MG63 (cell line): Measurements from ENCODE around the gene LILRA2. TPM values are rescaled to one million over a fixed set of nuclear protein-coding genes. Genes with fewer than 3 reads are reported as not detected.
"Not testable (repeated sequence)": the region's sequence is repeated elsewhere in the genome, so short reads cannot be mapped to it uniquely, and the experiment has no call there.

ENCODE experiments used
- DNase-seq: peaks from one replicate; pipeline ENCODE4 v3.0.0-alpha.2; 2020
- H3K27me3 ChIP-seq: fragments of 250-450 bp; sonication (Bioruptor Pico); 2 replicates; pipeline ENCODE4 v1.5.1; 2020; ENCODE audit warnings: mild to moderate bottlenecking, moderate library complexity
- H3K36me3 ChIP-seq: fragments of 250-450 bp; sonication (Bioruptor Pico); 2 replicates; pipeline ENCODE4 v1.5.1; 2020; ENCODE audit warnings: mild to moderate bottlenecking, moderate library complexity
- H3K4me3 ChIP-seq: fragments of 250-450 bp; sonication (Bioruptor Pico); 2 replicates; pipeline ENCODE4 v1.5.1; 2020; ENCODE audit warnings: mild to moderate bottlenecking, moderate library complexity
- H3K9me3 ChIP-seq: fragments of 250-450 bp; sonication (Bioruptor Pico); 2 replicates; pipeline ENCODE4 v1.5.1; 2020; ENCODE audit warnings: mild to moderate bottlenecking, moderate library complexity
- total RNA-seq: library from RNA; depleted of rRNA; stranded (reverse); fragments of >200 nt; shearing (Covaris generic); gene quantifications from 2 replicates; pipeline ENCODE4 v1.2.3, GENCODE V29; 2014; ENCODE audit warnings: low replicate concordance

LILRA2 gene
- total RNA-seq, 1 experiment from 2014 or later = not detected

DNA sequence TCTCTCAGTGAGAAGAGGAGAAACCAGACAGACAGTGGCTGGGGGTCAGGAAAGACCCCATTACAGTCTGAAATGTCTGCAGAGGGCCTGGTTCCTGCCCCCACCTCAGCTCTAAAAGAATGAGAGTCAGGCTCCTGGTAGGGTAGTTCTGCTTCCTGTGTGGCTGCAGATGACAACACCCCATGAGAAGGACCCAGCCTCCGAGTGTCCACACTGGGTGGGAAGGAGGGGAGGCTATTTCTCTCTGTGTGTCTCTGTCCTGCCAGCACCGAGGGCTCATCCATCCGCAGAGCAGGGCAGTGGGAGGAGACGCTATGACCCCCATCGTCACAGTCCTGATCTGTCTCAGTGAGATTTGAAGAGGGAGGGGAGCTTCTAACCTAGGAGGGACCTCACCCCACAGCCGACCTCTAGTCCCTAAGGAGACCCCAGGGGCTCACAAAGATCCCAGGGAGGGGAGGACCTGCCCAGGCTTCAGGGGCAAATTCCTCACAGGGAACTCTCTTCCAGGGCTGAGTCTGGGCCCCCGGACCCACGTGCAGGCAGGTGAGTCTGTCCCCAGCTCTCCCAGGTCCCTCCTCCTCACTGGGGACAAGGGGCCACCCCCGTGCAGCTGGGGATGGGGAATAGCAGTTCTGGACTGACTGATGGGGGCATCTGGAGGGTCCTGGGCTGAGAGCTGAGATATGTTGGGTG is 20.5 kb downstream of the LILRA2 start:
- DNase-seq, H3K9me3 ChIP-seq, H3K36me3 ChIP-seq, H3K4me3 ChIP-seq: not testable (repeated sequence)
- H3K27me3 ChIP-seq = peaks cover 54% of the 10 kb centered on the region

GRCh38 chr19:54594737-54595136 is 21.1 kb downstream of the LILRA2 start:
- no peaks in the 10 kb centered on the region for H3K36me3 ChIP-seq
- no peak overlapping the region for H3K4me3 ChIP-seq
- DNase-seq = no peak
- no peaks in the 10 kb centered on the region for H3K9me3 ChIP-seq
- peaks cover 52% of the 10 kb centered on the region for H3K27me3 ChIP-seq

- not testable (repeated sequence) for DNase-seq, H3K9me3 ChIP-seq, H3K4me3 ChIP-seq, H3K36me3 ChIP-seq
- peaks cover 48% of the 10 kb centered on the region for H3K27me3 ChIP-seq
These were observed 22.3 kb downstream of the LILRA2 start for GRCh38 chr19:54595680-54596436.

- DNase-seq = no peak
- Histone ChIP-seq H3K36me3 (no peaks in the 10 kb centered on the region), H3K9me3 (no peaks in the 10 kb centered on the region), H3K27me3 (peaks cover 52% of the 10 kb centered on the region), H3K4me3 (no peak overlapping the region)
These were observed 26.6 kb downstream of the LILRA2 start for GRCh38 chr19:54600212-54600611.

- peaks cover 22% of the 10 kb centered on the region for H3K27me3 ChIP-seq
- no peaks in the 10 kb centered on the region for H3K9me3 ChIP-seq
- H3K36me3 ChIP-seq = no peaks in the 10 kb centered on the region
- no peak for DNase-seq
- no peak overlapping the region for H3K4me3 ChIP-seq
These were observed 32.6 kb downstream of the LILRA2 start for GRCh38 chr19:54606230-54606629.

DNA sequence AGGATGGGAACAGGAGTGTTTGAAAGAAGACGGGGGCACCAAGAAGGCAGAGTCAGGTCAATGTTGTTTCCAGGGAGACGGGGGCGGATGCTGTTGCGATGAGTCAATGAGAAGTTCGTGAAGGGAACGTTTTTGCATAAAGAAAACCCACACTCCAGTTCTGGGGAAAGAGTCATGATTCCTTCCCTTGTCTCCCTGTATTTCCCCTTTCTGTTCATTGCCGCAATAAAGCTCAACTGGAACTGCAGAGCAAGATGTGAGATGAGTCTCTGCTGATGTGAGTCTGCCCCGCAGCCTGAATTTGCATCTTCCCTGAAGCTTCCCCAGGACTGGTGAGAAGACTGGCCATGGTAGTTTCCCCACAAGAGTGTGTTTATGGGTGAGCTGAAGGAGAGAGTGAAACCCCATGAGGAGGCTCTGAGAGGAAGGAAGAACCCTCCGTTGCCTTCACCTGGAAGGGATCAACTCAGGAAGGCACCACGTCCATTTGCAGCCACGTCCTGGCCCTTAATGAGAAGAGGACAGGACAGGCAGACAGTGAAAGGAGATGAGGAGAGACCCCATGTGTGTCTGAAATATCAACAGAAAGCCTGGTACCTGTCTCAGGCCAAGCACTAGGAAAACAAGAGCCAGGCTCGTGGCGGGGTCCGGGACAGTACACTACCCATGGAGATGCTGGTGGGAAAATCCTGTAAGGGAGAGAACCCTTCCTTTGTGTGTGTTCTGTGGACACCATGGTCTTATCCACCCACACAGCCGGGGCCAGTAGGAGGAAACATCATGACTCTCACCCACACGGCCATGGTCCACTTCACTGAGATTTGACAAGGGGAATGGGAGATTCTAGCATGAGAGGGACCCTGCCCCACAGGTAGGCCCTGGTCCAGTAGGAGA is 33.5 kb downstream of the LILRA2 start:
- DNase-seq = no peak
- Histone ChIP-seq H3K4me3 (no peak overlapping the region), H3K9me3 (no peaks in the 10 kb centered on the region), H3K36me3 (no peaks in the 10 kb centered on the region), H3K27me3 (peaks cover 20% of the 10 kb centered on the region)

- Histone ChIP-seq H3K4me3 (no peak overlapping the region), H3K27me3 (peaks cover 16% of the 10 kb centered on the region), H3K9me3 (no peaks in the 10 kb centered on the region), H3K36me3 (no peaks in the 10 kb centered on the region)
- no peak for DNase-seq
These were observed 34.2 kb downstream of the LILRA2 start for GRCh38 chr19:54607785-54608150.

DNA sequence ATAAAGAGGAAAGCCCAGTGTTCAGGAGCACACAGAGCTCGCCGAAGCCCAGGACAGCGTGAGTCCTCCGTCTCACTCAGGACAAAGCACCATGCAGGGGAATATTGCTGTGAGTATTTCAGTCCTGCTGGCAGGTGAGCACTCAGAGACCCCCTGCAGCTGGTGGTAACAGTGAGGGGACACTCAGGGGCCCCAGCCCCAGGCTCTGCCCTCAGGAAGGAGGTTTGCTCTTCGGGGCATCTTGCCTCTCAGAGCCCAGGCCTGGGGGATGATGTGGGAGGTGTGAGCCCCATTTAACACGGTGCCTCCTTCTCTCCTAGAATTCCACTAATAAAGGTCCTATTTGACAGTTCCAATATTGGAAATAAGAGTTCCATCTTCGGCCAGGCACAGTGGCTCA is 34.6 kb downstream of the LILRA2 start:
- H3K4me3 ChIP-seq = no peak overlapping the region
- no peak for DNase-seq
- no peaks in the 10 kb centered on the region for H3K9me3 ChIP-seq
- H3K36me3 ChIP-seq = no peaks in the 10 kb centered on the region
- H3K27me3 ChIP-seq = peaks cover 12% of the 10 kb centered on the region

- Histone ChIP-seq H3K9me3 (no peaks in the 10 kb centered on the region), H3K36me3 (no peaks in the 10 kb centered on the region), H3K4me3 (no peak overlapping the region), H3K27me3 (peaks cover 9% of the 10 kb centered on the region)
- no peak for DNase-seq
These were observed 35.2 kb downstream of the LILRA2 start for GRCh38 chr19:54608792-54609191.

DNA sequence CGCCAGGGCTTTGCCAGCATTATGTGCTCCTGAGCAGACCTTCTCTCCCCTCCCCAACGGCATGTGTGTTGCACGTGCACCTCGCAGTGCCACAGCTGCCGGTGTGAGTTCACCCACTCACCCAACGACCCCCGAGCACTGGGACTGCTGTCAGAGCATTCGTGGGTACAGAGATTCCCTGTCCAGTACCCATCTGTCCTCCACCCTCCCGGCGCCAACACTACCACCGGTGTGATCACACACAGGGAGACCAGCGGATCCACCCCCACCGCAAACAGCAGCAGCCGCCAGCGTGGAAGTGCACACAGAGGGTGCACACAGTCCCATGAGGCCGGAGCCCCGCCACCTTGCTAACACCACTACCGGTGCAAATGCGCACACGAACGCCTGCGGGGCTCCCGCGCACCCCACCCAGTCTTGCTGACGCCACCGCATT is 35.8 kb downstream of the LILRA2 start:
- peaks cover 9% of the 10 kb centered on the region for H3K27me3 ChIP-seq
- no peaks in the 10 kb centered on the region for H3K36me3 ChIP-seq
- no peak for DNase-seq
- no peak overlapping the region for H3K4me3 ChIP-seq
- no peaks in the 10 kb centered on the region for H3K9me3 ChIP-seq

DNA sequence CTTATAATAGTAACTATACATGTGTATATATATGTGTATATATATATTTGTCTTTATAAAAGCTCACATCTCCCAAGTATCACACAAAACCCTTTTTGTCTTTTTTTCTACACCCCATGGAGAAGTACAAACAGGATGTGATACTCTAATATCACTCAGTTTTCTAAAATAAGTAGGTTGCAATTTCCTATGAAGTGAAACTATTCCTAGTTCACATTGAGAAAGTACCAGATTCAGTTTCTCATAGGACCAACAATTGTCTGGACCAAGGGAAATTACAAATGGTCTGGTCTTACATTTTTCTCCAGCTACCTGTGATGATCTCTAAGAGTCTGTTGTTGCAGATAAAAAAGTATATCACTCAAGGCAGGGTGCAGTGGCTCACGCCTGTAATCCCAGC is 38.8 kb downstream of the LILRA2 start:
- H3K4me3 ChIP-seq = no peak overlapping the region
- no peaks in the 10 kb centered on the region for H3K36me3 ChIP-seq
- peaks cover 11% of the 10 kb centered on the region for H3K27me3 ChIP-seq
- no peaks in the 10 kb centered on the region for H3K9me3 ChIP-seq
- no peak for DNase-seq

- H3K27me3 ChIP-seq = peaks cover 13% of the 10 kb centered on the region
- DNase-seq = no peak
- no peaks in the 10 kb centered on the region for H3K9me3 ChIP-seq
- no peak overlapping the region for H3K4me3 ChIP-seq
- H3K36me3 ChIP-seq = no peaks in the 10 kb centered on the region
These were observed 41.1 kb downstream of the LILRA2 start for GRCh38 chr19:54614726-54615125.

GRCh38 chr19:54616057-54616456 is 42.5 kb downstream of the LILRA2 start:
- Histone ChIP-seq H3K4me3 (no peak overlapping the region), H3K9me3 (no peaks in the 10 kb centered on the region), H3K27me3 (peaks cover 24% of the 10 kb centered on the region), H3K36me3 (no peaks in the 10 kb centered on the region)
- no peak for DNase-seq

DNA sequence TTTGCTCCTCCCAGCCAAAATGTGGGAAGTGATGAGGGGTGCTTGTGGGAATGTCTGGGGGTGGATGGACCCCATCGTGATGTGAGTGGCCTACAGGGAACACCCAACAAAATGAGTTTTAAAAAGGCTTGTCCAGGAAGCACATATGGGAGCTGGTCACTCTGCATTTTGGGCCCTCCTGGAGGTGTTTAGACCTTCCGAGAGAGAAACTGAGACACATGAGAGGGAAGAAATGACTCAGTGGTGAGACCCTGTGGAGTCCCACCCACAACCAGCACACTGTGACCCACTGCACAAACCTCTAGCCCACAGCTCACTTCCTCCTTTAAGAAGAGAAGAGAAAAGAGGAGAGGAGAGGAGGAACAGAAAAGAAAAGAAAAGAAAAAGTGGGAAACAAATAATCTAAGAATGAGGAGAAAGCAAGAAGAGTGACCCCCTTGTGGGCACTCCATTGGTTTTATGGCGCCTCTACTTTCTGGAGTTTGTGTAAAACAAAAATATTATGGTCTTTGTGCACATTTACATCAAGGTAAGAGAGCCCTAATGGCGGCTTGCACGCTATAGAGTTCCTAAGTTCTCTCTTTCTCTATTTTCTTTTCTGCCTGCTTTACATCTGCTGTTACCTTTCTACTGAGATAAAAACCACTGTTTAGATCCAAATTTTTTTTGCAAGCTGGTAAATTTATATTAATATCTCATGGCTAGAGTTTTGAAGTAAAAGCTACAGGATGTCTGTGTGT is 43.4 kb downstream of the LILRA2 start:
- Histone ChIP-seq H3K4me3 (no peak overlapping the region), H3K27me3 (peaks cover 30% of the 10 kb centered on the region), H3K36me3 (no peaks in the 10 kb centered on the region), H3K9me3 (no peaks in the 10 kb centered on the region)
- no peak for DNase-seq

DNA sequence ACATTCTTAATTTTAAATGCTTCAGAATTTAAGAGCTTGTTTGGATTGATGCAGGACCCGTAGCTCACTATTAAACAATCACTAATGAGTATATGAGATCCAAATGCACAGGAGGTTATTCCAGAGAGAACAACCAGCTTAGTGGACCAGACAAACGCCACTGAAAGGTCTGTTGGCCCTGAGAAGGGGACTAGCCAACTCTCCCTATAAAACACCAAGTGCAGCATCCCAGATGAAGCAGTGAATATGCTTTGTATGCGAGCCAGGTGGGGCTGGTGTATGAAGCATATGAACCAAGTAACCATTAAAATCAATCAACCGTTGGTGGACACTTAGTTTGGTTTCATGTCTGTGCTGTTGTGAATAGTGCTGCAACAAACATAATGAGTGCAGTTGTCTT is 46.9 kb downstream of the LILRA2 start:
- H3K9me3 ChIP-seq = no peaks in the 10 kb centered on the region
- peaks cover 38% of the 10 kb centered on the region for H3K27me3 ChIP-seq
- no peak overlapping the region for H3K4me3 ChIP-seq
- no peak for DNase-seq
- H3K36me3 ChIP-seq = no peaks in the 10 kb centered on the region

GRCh38 chr19:54622431-54622830 is 48.8 kb downstream of the LILRA2 start:
- H3K27me3 ChIP-seq = peaks cover 35% of the 10 kb centered on the region
- DNase-seq = no peak
- no peaks in the 10 kb centered on the region for H3K9me3 ChIP-seq
- no peak overlapping the region for H3K4me3 ChIP-seq
- no peaks in the 10 kb centered on the region for H3K36me3 ChIP-seq

DNA sequence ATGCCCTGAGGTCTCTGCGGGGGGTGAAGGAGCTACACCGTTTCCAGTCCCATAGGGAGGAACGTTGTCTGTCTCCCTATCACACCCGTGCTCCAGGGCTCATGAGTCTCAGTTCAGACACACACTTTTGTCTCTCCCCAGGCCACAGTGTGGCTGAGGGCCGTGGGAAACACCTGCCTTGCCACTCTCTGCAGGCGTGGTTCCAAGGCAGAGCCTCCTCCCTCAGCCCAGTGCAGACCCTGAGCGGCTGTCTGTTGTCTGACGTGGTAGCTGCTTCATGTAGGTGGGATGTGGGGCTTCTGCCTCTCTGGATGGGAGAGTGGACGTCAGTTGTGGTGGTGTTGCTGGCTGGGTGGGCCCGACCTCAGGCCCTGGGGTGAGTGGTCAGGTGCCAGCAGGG is 50.6 kb downstream of the LILRA2 start:
- H3K36me3 ChIP-seq, DNase-seq, H3K9me3 ChIP-seq, H3K4me3 ChIP-seq: not testable (repeated sequence)
- peaks cover 44% of the 10 kb centered on the region for H3K27me3 ChIP-seq
